Activated CD4-positive, alpha-beta T cell treated with anti-CD3 and anti-CD28 coated beads for 36 hours (primary cell): ENCODE data around the gene ITGB4. TPM values are rescaled to one million over a fixed set of nuclear protein-coding genes. Genes with fewer than 3 reads are reported as not detected.

ENCODE experiments used
- ATAC-seq: fragments of 200-7000 bp; cut with Tn5 transposase; one replicate; pipeline ENCODE4 v1.10.0; 2021; ENCODE audit warnings: mild to moderate bottlenecking, moderate library complexity
- CTCF ChIA-PET: fragments of 350-600 bp; sonication (Branson Sonifier 250); formaldehyde crosslinking; loops from one replicate; lab custom pipeline; 2021; ENCODE audit warnings: antibody characterized with exemption; lab: Charles Lee
- POLR2A ChIA-PET: fragments of 350-600 bp; sonication (Branson Sonifier 250); formaldehyde crosslinking; loops from one replicate; lab custom pipeline; 2021; ENCODE audit warnings: antibody characterized with exemption, inconsistent platforms; lab: Charles Lee
- DNase-seq: peaks from one replicate; pipeline ENCODE4 v3.0.0-alpha.2; 2020
- H3K27ac Mint-ChIP-seq: one replicate; pipeline ENCODE4 v1.8.0; 2021; ENCODE audit warnings: mixed read lengths
- H3K27me3 Mint-ChIP-seq: one replicate; pipeline ENCODE4 v1.8.0; 2021; ENCODE audit warnings: mixed read lengths
- H3K36me3 Mint-ChIP-seq: one replicate; pipeline ENCODE4 v1.8.0; 2021; ENCODE audit warnings: low read depth, mixed read lengths
- H3K4me1 Mint-ChIP-seq: one replicate; pipeline ENCODE4 v1.8.0; 2021; ENCODE audit warnings: mixed read lengths
- H3K4me3 Mint-ChIP-seq: one replicate; pipeline ENCODE4 v1.8.0; 2021; ENCODE audit warnings: mild to moderate bottlenecking, moderate library complexity, mixed read lengths
- H3K9me3 Mint-ChIP-seq: one replicate; pipeline ENCODE4 v1.8.0; 2021; ENCODE audit warnings: low read depth, mixed read lengths
- intact Hi-C, 2 experiments: fragments of 100-400 bp; cut with DNase I in 1 of 2; cut with micrococcal nuclease in 1 of 2; formaldehyde crosslinking; loops; one replicate each; pipeline versions ENCODE4 v1.14.2 to v1.15.1; 2022 to 2024; cut with DNase I, micrococcal nuclease
- total RNA-seq, 2 experiments: library from RNA; stranded (reverse); gene quantifications; one replicate each; pipeline ENCODE4 v1.2.3, GENCODE V29; 2021

ITGB4 gene
- total RNA-seq, 2 experiments from 2014 or later, result 0.62 to 1.5 TPM

- H3K4me3 Mint-ChIP-seq, result no peak overlapping the region
- peak overlapping the region; percentile 12 for H3K27ac Mint-ChIP-seq
- POLR2A ChIA-PET, result no interaction called here
- intact Hi-C loops, result no loop called here
- H3K36me3 Mint-ChIP-seq, result peaks cover 24% of the 10 kb centered on the region
- H3K4me1 Mint-ChIP-seq, result no peaks in the 10 kb centered on the region
- CTCF ChIA-PET, result no interaction called here
- no peaks in the 10 kb centered on the region for H3K27me3 Mint-ChIP-seq
- no peaks in the 10 kb centered on the region for H3K9me3 Mint-ChIP-seq
- DNase-seq (no peak), ATAC-seq (no peak)
Observed at GRCh38 chr17:75697651-75698291, 23.5 kb upstream of the ITGB4 start.

DNA sequence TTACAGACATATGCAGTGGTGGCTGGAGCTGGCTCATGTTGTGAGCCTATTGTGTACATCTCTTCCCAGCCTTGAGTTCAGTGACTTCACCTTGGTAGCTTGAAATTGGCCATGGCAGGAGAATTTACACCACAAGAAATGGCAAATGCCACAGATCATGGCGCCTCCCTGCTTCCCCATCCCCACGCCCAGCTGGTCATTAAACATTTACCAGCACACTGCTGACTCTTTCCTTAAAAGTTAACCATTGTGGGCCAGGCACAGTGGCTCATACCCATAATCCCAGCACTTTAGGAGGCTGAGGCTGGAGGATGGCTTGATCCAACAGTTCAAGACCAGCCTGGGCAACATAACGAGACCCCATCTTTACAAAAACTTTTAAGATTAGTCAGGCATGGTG is 22.6 kb upstream of the ITGB4 start:
- ATAC-seq (no peak), DNase-seq (no peak)
- Mint-ChIP-seq H3K27me3 (no peaks in the 10 kb centered on the region), H3K27ac (no peak overlapping the region), H3K9me3 (no peaks in the 10 kb centered on the region), H3K36me3 (peaks cover 29% of the 10 kb centered on the region), H3K4me1 (no peaks in the 10 kb centered on the region), H3K4me3 (no peak overlapping the region)
- POLR2A ChIA-PET, result no interaction called here
- intact Hi-C loops, result no loop called here
- CTCF ChIA-PET, result no interaction called here

GRCh38 chr17:75701288-75701687 is 20.0 kb upstream of the ITGB4 start:
- ChIA-PET CTCF (no interaction called here), POLR2A (no interaction called here)
- DNase-seq (no peak), ATAC-seq (no peak)
- Mint-ChIP-seq H3K27me3 (no peaks in the 10 kb centered on the region), H3K4me1 (no peaks in the 10 kb centered on the region), H3K27ac (no peak overlapping the region), H3K36me3 (peaks cover 34% of the 10 kb centered on the region), H3K4me3 (no peak overlapping the region), H3K9me3 (no peaks in the 10 kb centered on the region)
- intact Hi-C loops, result no loop called here

DNA sequence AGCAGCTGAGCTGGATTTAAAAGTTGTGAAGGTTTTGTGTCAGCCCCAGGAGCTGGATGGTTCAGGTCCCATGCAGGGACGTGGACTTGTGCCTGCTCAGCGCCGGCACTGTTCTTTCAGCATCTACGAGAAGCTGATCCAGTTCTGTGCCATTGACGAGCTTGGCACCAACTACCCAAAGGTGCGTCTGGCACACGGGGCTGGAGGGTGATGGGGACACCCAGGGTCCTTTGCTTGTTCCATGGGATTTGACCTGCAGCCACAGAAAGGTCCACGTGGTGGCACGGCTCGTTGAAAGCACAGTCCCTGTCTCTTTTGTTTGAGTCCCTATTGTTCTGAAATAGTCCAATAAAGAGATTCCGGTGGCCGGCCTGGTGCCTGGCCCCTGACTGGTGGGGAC is 18.1 kb upstream of the ITGB4 start:
- no peak overlapping the region for H3K4me3 Mint-ChIP-seq
- no peaks in the 10 kb centered on the region for H3K9me3 Mint-ChIP-seq
- H3K4me1 Mint-ChIP-seq, result no peaks in the 10 kb centered on the region
- ChIA-PET POLR2A (interaction anchor here (0.5 kb wide), 1 partner anchor 344 kb away, joined by 3 read pairs; no protein-coding TSS in a partner anchor), CTCF (interaction anchor here (1.0 kb wide), 1 partner anchor 380 kb away, joined by 3 read pairs; no protein-coding TSS in a partner anchor)
- H3K36me3 Mint-ChIP-seq, result peaks cover 47% of the 10 kb centered on the region
- ATAC-seq, result no peak
- DNase-seq, result no peak
- H3K27ac Mint-ChIP-seq, result no peak overlapping the region
- intact Hi-C loops, result no loop called here
- H3K27me3 Mint-ChIP-seq, result no peaks in the 10 kb centered on the region

GRCh38 chr17:75703591-75703990 is 17.7 kb upstream of the ITGB4 start:
- ATAC-seq, result no peak
- intact Hi-C loops, result no loop called here
- Mint-ChIP-seq H3K27me3 (no peaks in the 10 kb centered on the region), H3K27ac (no peak overlapping the region), H3K36me3 (peaks cover 51% of the 10 kb centered on the region), H3K9me3 (no peaks in the 10 kb centered on the region), H3K4me1 (no peaks in the 10 kb centered on the region), H3K4me3 (no peak overlapping the region)
- POLR2A ChIA-PET, result interaction anchor here (0.5 kb wide), 1 partner anchor 344 kb away, joined by 3 read pairs; no protein-coding TSS in a partner anchor
- CTCF ChIA-PET, result interaction anchor here (0.7 kb wide), 1 partner anchor 18 kb away, joined by 3 read pairs; no protein-coding TSS in a partner anchor
- DNase-seq, result no peak

DNA sequence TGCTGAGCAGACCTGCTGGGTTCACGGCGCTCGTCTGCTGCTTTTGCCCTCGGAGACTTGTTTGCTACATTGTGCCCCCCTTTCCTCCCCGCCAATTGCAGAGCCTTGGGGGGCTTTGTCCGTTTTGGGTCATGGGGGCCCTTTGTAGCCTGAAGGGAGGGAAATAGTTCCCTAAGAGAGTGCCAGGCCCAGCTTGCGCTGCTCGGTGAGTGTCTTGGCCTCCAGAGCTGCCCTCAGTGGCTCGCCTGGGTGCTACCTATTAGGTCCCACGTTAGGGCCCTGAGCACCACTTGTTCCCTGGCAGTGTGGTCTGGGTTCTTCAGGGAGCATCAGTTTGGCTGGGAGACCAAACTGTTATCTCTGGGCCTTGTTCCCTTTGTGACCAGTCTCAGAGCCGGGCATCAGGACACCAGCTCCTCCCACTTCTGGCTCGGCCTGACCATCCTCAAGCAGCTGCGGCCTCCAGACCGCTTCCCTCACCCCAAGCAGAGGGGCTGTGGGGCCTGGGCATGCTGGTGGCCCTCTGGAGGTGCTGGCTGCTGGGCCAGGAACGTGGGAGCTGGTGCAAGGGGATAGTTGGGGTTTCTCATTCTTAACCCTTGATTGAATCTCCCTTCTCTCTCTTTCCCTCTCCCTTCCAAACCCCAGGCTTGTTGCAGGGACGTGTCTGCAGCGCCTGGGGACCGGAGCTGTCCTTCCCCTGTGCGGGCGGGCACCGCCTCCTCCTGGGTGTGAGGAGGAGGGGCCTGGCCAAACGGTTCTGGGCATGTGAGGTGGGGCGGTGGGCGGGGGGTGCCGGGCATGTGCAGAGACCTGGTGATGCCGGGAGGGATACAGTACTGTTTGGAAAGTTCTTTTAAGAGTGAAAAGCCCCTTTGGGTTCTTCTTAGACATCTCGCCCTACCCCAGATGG is 16.0 kb upstream of the ITGB4 start:
- no peaks in the 10 kb centered on the region for H3K27me3 Mint-ChIP-seq
- ChIA-PET POLR2A (no interaction called here), CTCF (interaction anchor here (0.6 kb wide), 1 partner anchor 416 kb away, joined by 3 read pairs; the partner anchor contains the start of gene SLC25A19)
- intact Hi-C loops, result no loop called here
- H3K9me3 Mint-ChIP-seq, result no peaks in the 10 kb centered on the region
- H3K36me3 Mint-ChIP-seq, result peaks cover 49% of the 10 kb centered on the region
- ATAC-seq (no peak), DNase-seq (no peak)
- no peak overlapping the region for H3K27ac Mint-ChIP-seq
- H3K4me3 Mint-ChIP-seq, result no peak overlapping the region
- H3K4me1 Mint-ChIP-seq, result no peaks in the 10 kb centered on the region

- H3K4me1 Mint-ChIP-seq, result no peaks in the 10 kb centered on the region
- peaks cover 44% of the 10 kb centered on the region for H3K36me3 Mint-ChIP-seq
- no peaks in the 10 kb centered on the region for H3K9me3 Mint-ChIP-seq
- POLR2A ChIA-PET, result no interaction called here
- ATAC-seq (no peak), DNase-seq (no peak)
- no peaks in the 10 kb centered on the region for H3K27me3 Mint-ChIP-seq
- H3K27ac Mint-ChIP-seq, result no peak overlapping the region
- no peak overlapping the region for H3K4me3 Mint-ChIP-seq
- intact Hi-C loops, result no loop called here
- CTCF ChIA-PET, result interaction anchor here (0.6 to 1.9 kb wide), 2 partner anchors 43 to 417 kb away, joined by 3 to 4 read pairs; partner anchors contain the start of gene SLC25A19
Observed at GRCh38 chr17:75706042-75706728, 15.1 kb upstream of the ITGB4 start.

DNA sequence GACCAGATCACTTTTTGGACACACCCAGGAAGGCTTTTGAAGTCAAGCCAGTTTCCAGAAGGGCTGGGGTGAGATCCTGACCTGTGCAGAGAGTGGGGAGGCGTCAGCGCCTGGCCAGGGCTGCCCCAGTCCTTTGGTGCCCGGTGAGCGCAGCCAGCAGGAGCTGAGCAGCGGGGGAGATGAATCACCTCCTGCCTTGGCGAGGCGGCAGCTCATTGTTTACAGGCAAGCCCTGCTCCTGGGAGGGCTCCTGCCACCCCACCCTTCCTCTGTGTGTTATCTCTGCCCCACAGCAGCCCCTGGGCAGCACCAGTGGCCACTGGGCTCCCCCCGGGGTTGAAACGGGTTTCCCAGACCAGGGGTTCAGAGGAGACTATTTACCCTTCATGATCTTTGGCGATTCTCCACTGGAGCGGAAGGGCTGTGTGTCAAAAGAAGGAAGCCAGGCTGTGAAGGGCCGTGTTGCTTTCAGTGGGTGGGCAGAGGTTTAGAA is 14.1 kb upstream of the ITGB4 start:
- POLR2A ChIA-PET, result no interaction called here
- no peak for ATAC-seq

GRCh38 chr17:75712446-75712845 is 8.8 kb upstream of the ITGB4 start:
- no peak for DNase-seq
- no peak for ATAC-seq
- intact Hi-C loops, result no loop called here
- no peaks in the 10 kb centered on the region for H3K9me3 Mint-ChIP-seq
- H3K4me1 Mint-ChIP-seq, result no peaks in the 10 kb centered on the region
- H3K4me3 Mint-ChIP-seq, result no peak overlapping the region
- ChIA-PET POLR2A (no interaction called here), CTCF (no interaction called here)
- peaks cover 12% of the 10 kb centered on the region for H3K36me3 Mint-ChIP-seq
- no peak overlapping the region for H3K27ac Mint-ChIP-seq
- H3K27me3 Mint-ChIP-seq, result peaks cover 3% of the 10 kb centered on the region

More for the DNA sequence above, 14.1 kb upstream of the ITGB4 start:
- intact Hi-C loops, result no loop called here
- Mint-ChIP-seq H3K27ac (peak overlapping the region; percentile 25), H3K36me3 (peaks cover 38% of the 10 kb centered on the region), H3K27me3 (no peaks in the 10 kb centered on the region), H3K9me3 (no peaks in the 10 kb centered on the region), H3K4me3 (no peak overlapping the region), H3K4me1 (no peaks in the 10 kb centered on the region)
- CTCF ChIA-PET, result interaction anchor here (1.9 kb wide), 1 partner anchor 42 kb away, joined by 4 read pairs; no protein-coding TSS in a partner anchor
- no peak for DNase-seq

GRCh38 chr17:75719732-75720131 is 1.5 kb upstream of the ITGB4 start:
- CTCF ChIA-PET, result interaction anchor here (1.3 to 1.7 kb wide), 2 partner anchors 30 to 86 kb away, joined by 3 to 6 read pairs; partner anchors contain the start of gene SMIM5
- Mint-ChIP-seq H3K27me3 (peaks cover 15% of the 10 kb centered on the region), H3K4me3 (no peak overlapping the region), H3K27ac (no peak overlapping the region), H3K9me3 (no peaks in the 10 kb centered on the region), H3K36me3 (no peaks in the 10 kb centered on the region), H3K4me1 (peaks cover 5% of the 10 kb centered on the region)
- intact Hi-C loops, result no loop called here
- DNase-seq (no peak), ATAC-seq (no peak)
- POLR2A ChIA-PET, result interaction anchor here (1.1 kb wide), 1 partner anchor 53 kb away, joined by 3 read pairs; no protein-coding TSS in a partner anchor
